ENCODE measurements around the gene GMPPA.

GMPPA gene

GRCh38 chr2:219498280-219499057 lies at the start of gene GMPPA:
Gene GMPPA (plus strand): TSS chr2:219498891. CDS start chr2:219499976, 1,085 bp downstream.
- DNase-seq (ENCODE audit: low read depth in 2 of 2): peak; percentile 88 to 89

GRCh38 chr2:219449609-219450008 lies 49.1 kb upstream of the GMPPA start:
- DNase-seq (ENCODE audit: low read depth in 2 of 2): no peak

GRCh38 chr2:219451661-219452360 lies 46.9 kb upstream of the GMPPA start:
- no peak for DNase-seq (ENCODE audit: low read depth in 2 of 2)

GRCh38 chr2:219452361-219453317 lies 46.1 kb upstream of the GMPPA start:
- no peak for DNase-seq (ENCODE audit: low read depth in 2 of 2)

- no peak for DNase-seq (ENCODE audit: low read depth in 2 of 2)
Observed at GRCh38 chr2:219453671-219454590, 44.8 kb upstream of the GMPPA start.

- no peak for DNase-seq (ENCODE audit: low read depth in 2 of 2)
Observed at GRCh38 chr2:219455581-219455980, 43.1 kb upstream of the GMPPA start.

- DNase-seq (ENCODE audit: low read depth in 2 of 2): no peak
Observed at GRCh38 chr2:219457784-219458369, 40.8 kb upstream of the GMPPA start.

- DNase-seq (ENCODE audit: low read depth in 2 of 2): no peak
Observed at GRCh38 chr2:219458996-219459395, 39.7 kb upstream of the GMPPA start.

- DNase-seq (ENCODE audit: low read depth in 2 of 2): peak in 1 of 2 donors; percentile 12
Observed at GRCh38 chr2:219459460-219460311, 39.0 kb upstream of the GMPPA start.

- no peak for DNase-seq (ENCODE audit: low read depth in 2 of 2)
Observed at GRCh38 chr2:219460424-219460926, 38.2 kb upstream of the GMPPA start.

- no peak for DNase-seq (ENCODE audit: low read depth in 2 of 2)
Observed at GRCh38 chr2:219461047-219461514, 37.6 kb upstream of the GMPPA start.

GRCh38 chr2:219461669-219462068 lies 37.0 kb upstream of the GMPPA start:
- no peak for DNase-seq (ENCODE audit: low read depth in 2 of 2)

GRCh38 chr2:219462349-219462748 lies 36.3 kb upstream of the GMPPA start:
- DNase-seq (ENCODE audit: low read depth in 2 of 2): no peak

GRCh38 chr2:219464286-219465032 lies 34.2 kb upstream of the GMPPA start:
- no peak for DNase-seq (ENCODE audit: low read depth in 2 of 2)

GRCh38 chr2:219465659-219466561 lies 32.8 kb upstream of the GMPPA start:
- DNase-seq (ENCODE audit: low read depth in 2 of 2): no peak

- DNase-seq (ENCODE audit: low read depth in 2 of 2): no peak
Observed at GRCh38 chr2:219466816-219467735, 31.6 kb upstream of the GMPPA start.

Data from activated CD4-positive, alpha-beta T cell treated with anti-CD3 and anti-CD28 coated beads for 24 hours (primary cell).